ENCODE data around the gene RYK.

DNA sequence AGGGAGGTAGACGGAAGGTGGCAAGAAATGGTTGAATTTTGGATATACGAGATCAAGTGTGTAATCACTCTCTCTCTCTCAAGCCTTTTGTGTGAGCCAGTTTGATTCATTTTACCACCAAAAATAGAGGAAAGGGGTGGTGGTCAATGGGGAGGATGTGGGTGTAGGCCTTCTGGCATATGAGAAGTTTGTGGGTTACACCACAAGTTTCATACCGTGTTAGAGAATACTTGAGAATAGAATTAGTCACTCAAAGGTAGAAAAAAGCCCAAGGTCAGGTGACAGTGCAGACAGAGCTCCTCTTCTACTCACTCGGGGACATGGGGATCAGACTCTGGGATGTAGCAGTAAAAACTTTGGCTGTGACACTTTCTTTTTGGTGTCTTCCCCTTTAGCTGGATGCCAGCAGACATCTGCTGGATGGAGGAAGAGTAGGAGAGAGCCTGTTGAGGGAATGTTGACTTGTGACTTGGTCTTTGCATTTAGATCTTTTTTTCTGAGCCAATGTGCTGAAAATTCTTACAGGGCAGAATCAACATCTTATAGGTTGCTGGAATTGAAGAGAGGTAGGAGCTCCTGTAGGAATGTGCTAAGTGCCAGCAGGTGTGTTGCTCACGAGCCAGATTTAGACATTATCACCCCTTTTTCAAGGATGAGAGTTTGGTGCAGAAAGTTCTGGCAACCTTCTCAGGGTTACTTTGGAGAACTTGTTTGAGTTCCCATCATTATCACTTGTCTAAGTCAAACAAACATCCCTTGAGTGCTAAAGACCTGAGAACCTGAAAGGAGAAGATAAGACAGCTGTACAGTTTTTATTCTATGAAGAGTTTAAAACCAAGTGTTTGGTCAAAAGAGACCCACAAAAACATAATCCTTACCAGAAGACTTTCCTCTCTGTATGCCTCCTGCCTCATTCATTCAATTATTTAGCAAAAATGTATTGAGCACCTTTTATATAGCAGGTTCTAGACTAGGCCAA is 43.9 kb upstream of the RYK start:
- no peak for TF ChIP-seq POLR2AphosphoS5 (IDR thresholded peaks at IDR 0.05; ENCODE audit: low read depth, low read length)
- TF ChIP-seq CTCF (IDR thresholded peaks at IDR 0.05 in 2 of 3, conservative IDR thresholded peaks at IDR 0.05 in 1 of 3; ENCODE audit: borderline replicate concordance in 1 of 3, insufficient read depth in 1 of 3, low read depth in 2 of 3, low read length in 2 of 3): no peak
- TF ChIP-seq CBX3 (IDR thresholded peaks at IDR 0.05; ENCODE audit: low read depth): no peak
- TF ChIP-seq EZH2 (IDR thresholded peaks at IDR 0.05): no peak
- no peak for TF ChIP-seq REST (IDR thresholded peaks at IDR 0.05; ENCODE audit: low read depth)
- TF ChIP-seq ZFX (IDR thresholded peaks at IDR 0.05): no peak
- TF ChIP-seq TCF7L2 (IDR thresholded peaks at IDR 0.05; ENCODE audit: borderline replicate concordance, extremely low read depth, insufficient read depth, insufficient read length): no peak
- TF ChIP-seq SP1 (IDR thresholded peaks at IDR 0.05; ENCODE audit: low read depth): no peak
- TF ChIP-seq ZNF274 (IDR thresholded peaks at IDR 0.05; ENCODE audit: low read depth, low read length): no peak
- no peak for TF ChIP-seq JUND (IDR thresholded peaks at IDR 0.05)
- no peak for TF ChIP-seq POLR2A (IDR thresholded peaks at IDR 0.05; ENCODE audit: borderline replicate concordance, extremely low read depth, insufficient read depth, insufficient read length)
- TF ChIP-seq SIN3A (IDR thresholded peaks at IDR 0.05; ENCODE audit: low read depth): no peak
- no peak for TF ChIP-seq EGR1 (IDR thresholded peaks at IDR 0.05; ENCODE audit: low read depth)

Measured in HCT116 (cell line).